Neural cell (in vitro differentiated cells): Measurements from ENCODE around the gene CCL24. TPM values are rescaled to one million over a fixed set of nuclear protein-coding genes. Genes with fewer than 3 reads are reported as not detected.

Experiments
- H2AFZ ChIP-seq: fragments of 200-600, 300-800 bp; sonication (generic), shearing (Covaris generic); 2 replicates; pipeline ENCODE4 v1.6.0; 2014; ENCODE audit warnings: low read depth, mild to moderate bottlenecking, antibody characterized with exemption, low read length, moderate library complexity
- H3F3A ChIP-seq: fragments of 200-600 bp; shearing (Covaris generic); 2 replicates; pipeline ENCODE4 v1.6.1; 2016; ENCODE audit warnings: mild to moderate bottlenecking, moderate library complexity, mixed read lengths, antibody characterized with exemption, low read length; ENCODE audit not compliant: insufficient read depth, poor library complexity, severe bottlenecking
- H3K27ac ChIP-seq: fragments of 200-600, 300-800 bp; sonication (generic), shearing (Covaris generic); 2 replicates; pipeline ENCODE4 v1.5.1; 2014; ENCODE audit warnings: mild to moderate bottlenecking, low read length, moderate library complexity
- H3K27me3 ChIP-seq: fragments of 300-800, 200-600 bp; sonication (generic), shearing (Covaris generic); 2 replicates; pipeline ENCODE4 v1.6.0; 2014; ENCODE audit warnings: mild to moderate bottlenecking, low read depth, low read length, moderate library complexity; ENCODE audit not compliant: insufficient read depth
- H3K36me3 ChIP-seq: fragments of 300-800, 200-600 bp; sonication (generic), shearing (Covaris generic); 2 replicates; pipeline ENCODE4 v1.5.1; 2014; ENCODE audit warnings: mild to moderate bottlenecking, antibody characterized with exemption, low read length, moderate library complexity; ENCODE audit not compliant: insufficient read depth
- H3K4me2 ChIP-seq: fragments of 300-800, 200-600 bp; sonication (generic), shearing (Covaris generic); 2 replicates; pipeline ENCODE4 v1.6.0; 2014; ENCODE audit warnings: mild to moderate bottlenecking, low read length
- H3K4me3 ChIP-seq: fragments of 300-800, 200-600 bp; sonication (generic), shearing (Covaris generic); 2 replicates; pipeline ENCODE4 v1.5.1; 2014; ENCODE audit warnings: mild to moderate bottlenecking, low read length, moderate library complexity
- H3K79me2 ChIP-seq: fragments of 200-600 bp; shearing (Covaris generic); replicated peaks from 2 replicates; pipeline ENCODE4 v1.6.0; 2014; ENCODE audit warnings: mild to moderate bottlenecking, low read length, moderate library complexity; ENCODE audit not compliant: insufficient read depth
- H3K9ac ChIP-seq: fragments of 300-800, 200-600 bp; sonication (generic), shearing (Covaris generic); 2 replicates; pipeline ENCODE4 v1.6.1; 2016; ENCODE audit warnings: mild to moderate bottlenecking, low read length, mixed read lengths
- H3K9me2 ChIP-seq: fragments of 200-600 bp; shearing (Covaris generic); 2 replicates; pipeline ENCODE4 v1.6.1; 2016; ENCODE audit warnings: mild to moderate bottlenecking, low read length, mixed read lengths; ENCODE audit not compliant: insufficient read depth
- H3K9me3 ChIP-seq: fragments of 200-600, 300-800 bp; sonication (generic), shearing (Covaris generic); 2 replicates; pipeline ENCODE4 v1.6.1; 2016; ENCODE audit warnings: mild to moderate bottlenecking, mixed run types, low read length, moderate library complexity, mixed read lengths
- H4K20me1 ChIP-seq: fragments of 200-600 bp; shearing (Covaris generic); 2 replicates; pipeline ENCODE4 v1.6.1; 2016; ENCODE audit warnings: mild to moderate bottlenecking, mixed run types; ENCODE audit not compliant: insufficient read depth
- CTCF ChIP-seq: fragments of 450-650 bp; IDR thresholded peaks from 2 replicates; pipeline ENCODE4 v1.5.1; 2014; ENCODE audit warnings: antibody characterized with exemption, mild to moderate bottlenecking, moderate library complexity; ENCODE audit not compliant: poor library complexity, severe bottlenecking
- EP300 ChIP-seq: fragments of 450-650 bp; conservative IDR thresholded peaks from 2 replicates; pipeline ENCODE4 v1.6.1; 2014; ENCODE audit warnings: antibody characterized with exemption, mild to moderate bottlenecking, moderate library complexity; ENCODE audit not compliant: poor library complexity, severe bottlenecking
- EZH2 ChIP-seq: fragments of 200-600, 300-800 bp; shearing (Covaris generic), sonication (generic); IDR thresholded peaks from 2 replicates; pipeline ENCODE4 v1.6.1; 2014; ENCODE audit warnings: antibody characterized with exemption, low read length, borderline replicate concordance, mild to moderate bottlenecking; ENCODE audit not compliant: insufficient read depth, poor library complexity, severe bottlenecking
- MXI1 ChIP-seq: fragments of 450-650 bp; conservative IDR thresholded peaks from 2 replicates; pipeline ENCODE4 v1.6.1; 2014; ENCODE audit warnings: antibody characterized with exemption, mild to moderate bottlenecking; ENCODE audit not compliant: poor library complexity, severe bottlenecking
- POLR2AphosphoS5 ChIP-seq: IDR thresholded peaks from 2 replicates; pipeline ENCODE4 v1.6.1; 2012
- RAD21 ChIP-seq: fragments of 450-650 bp; conservative IDR thresholded peaks from 2 replicates; pipeline ENCODE4 v1.6.1; 2014; ENCODE audit warnings: antibody characterized with exemption, mild to moderate bottlenecking, moderate library complexity
- SMC3 ChIP-seq: fragments of 450-650 bp; conservative IDR thresholded peaks from 2 replicates; pipeline ENCODE4 v1.6.1; 2014; ENCODE audit warnings: antibody characterized with exemption, mild to moderate bottlenecking, moderate library complexity; ENCODE audit not compliant: poor library complexity
- TAF1 ChIP-seq: IDR thresholded peaks from 2 replicates; pipeline ENCODE4 v1.6.1; 2012; ENCODE audit warnings: low read depth
- polyA plus RNA-seq: library from polyadenylated mRNA; depleted of rRNA; stranded (reverse); fragments of >200 nt; gene quantifications from 2 replicates; pipeline ENCODE4 v1.2.3, GENCODE V29; 2014
- TF ChIP-seq, protein P1 (sequence below): IDR thresholded peaks from 2 replicates; pipeline ENCODE4 v1.6.1; 2012; ENCODE audit warnings: borderline replicate concordance

CCL24 gene
- polyA plus RNA-seq, 1 donor from 2014 or later, result not detected

DNA sequence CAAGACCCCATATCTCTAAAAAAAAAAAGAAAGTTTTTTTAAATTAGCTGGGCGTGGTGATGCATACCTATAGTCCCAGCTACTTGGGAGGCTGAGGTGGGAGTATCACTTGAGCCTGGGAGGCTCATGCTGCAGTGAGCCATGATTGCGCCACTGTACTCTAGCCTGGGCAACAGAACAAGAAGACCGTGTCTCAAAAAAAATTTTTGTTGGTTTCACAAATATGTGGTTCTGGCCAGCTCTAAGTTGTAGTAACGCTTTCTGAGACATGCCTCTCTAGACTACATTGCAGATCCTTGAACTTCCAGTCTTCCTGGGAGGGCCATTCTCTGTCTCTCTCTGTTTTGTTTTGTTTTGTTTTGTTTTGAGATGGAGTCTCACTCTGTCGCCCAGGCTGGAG lies 40.6 kb upstream of the CCL24 start:
- Histone ChIP-seq H3K27me3 (no peaks in the 10 kb centered on the region), H3K4me2 (no peak overlapping the region), H3K9me3 (no peaks in the 10 kb centered on the region), H3K27ac (no peak overlapping the region), H3F3A (no peaks in the 10 kb centered on the region), H3K9ac (no peak overlapping the region), H3K79me2 (no peaks in the 10 kb centered on the region), H4K20me1 (no peaks in the 10 kb centered on the region), H3K9me2 (no peaks in the 10 kb centered on the region), H3K4me3 (no peak overlapping the region), H2AFZ (no peak overlapping the region), H3K36me3 (no peaks in the 10 kb centered on the region)
- TF ChIP-seq SMC3 (no peak), CTCF (no peak), EP300 (no peak), EZH2 (no peak), RAD21 (no peak), POLR2AphosphoS5 (no peak)
- TF ChIP-seq, protein P1, sequence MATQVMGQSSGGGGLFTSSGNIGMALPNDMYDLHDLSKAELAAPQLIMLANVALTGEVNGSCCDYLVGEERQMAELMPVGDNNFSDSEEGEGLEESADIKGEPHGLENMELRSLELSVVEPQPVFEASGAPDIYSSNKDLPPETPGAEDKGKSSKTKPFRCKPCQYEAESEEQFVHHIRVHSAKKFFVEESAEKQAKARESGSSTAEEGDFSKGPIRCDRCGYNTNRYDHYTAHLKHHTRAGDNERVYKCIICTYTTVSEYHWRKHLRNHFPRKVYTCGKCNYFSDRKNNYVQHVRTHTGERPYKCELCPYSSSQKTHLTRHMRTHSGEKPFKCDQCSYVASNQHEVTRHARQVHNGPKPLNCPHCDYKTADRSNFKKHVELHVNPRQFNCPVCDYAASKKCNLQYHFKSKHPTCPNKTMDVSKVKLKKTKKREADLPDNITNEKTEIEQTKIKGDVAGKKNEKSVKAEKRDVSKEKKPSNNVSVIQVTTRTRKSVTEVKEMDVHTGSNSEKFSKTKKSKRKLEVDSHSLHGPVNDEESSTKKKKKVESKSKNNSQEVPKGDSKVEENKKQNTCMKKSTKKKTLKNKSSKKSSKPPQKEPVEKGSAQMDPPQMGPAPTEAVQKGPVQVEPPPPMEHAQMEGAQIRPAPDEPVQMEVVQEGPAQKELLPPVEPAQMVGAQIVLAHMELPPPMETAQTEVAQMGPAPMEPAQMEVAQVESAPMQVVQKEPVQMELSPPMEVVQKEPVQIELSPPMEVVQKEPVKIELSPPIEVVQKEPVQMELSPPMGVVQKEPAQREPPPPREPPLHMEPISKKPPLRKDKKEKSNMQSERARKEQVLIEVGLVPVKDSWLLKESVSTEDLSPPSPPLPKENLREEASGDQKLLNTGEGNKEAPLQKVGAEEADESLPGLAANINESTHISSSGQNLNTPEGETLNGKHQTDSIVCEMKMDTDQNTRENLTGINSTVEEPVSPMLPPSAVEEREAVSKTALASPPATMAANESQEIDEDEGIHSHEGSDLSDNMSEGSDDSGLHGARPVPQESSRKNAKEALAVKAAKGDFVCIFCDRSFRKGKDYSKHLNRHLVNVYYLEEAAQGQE, result no peak

DNA sequence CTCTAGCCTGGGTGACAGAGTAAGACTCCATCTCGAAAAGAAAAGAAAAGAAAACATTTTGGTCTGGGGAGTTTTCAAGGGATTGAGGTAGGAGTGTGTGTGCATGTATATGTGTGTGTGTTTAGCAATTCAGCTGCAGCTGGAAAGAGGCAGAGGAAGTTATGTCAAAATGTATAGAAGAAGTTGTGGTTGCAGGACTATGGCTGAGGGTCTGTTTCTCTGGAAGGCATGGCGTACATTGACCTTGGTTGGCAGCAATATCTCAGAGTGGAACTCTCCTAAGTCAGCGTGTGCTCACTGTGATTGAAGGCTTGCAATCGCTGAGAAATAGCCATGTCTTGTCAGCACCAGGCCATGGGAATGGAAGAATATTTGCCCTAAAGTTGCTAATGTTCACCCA lies 36.6 kb upstream of the CCL24 start:
- no peaks in the 10 kb centered on the region for H3K9me3 ChIP-seq
- H3K4me2 ChIP-seq, result no peak overlapping the region
- H3K27ac ChIP-seq, result no peak overlapping the region
- H3K79me2 ChIP-seq, result no peaks in the 10 kb centered on the region
- no peaks in the 10 kb centered on the region for H4K20me1 ChIP-seq
- TF ChIP-seq EP300 (no peak), EZH2 (no peak), MXI1 (no peak), TAF1 (no peak), SMC3 (no peak)
- no peak overlapping the region for H2AFZ ChIP-seq
- H3K4me3 ChIP-seq, result no peak overlapping the region
- H3K9me2 ChIP-seq, result no peaks in the 10 kb centered on the region
- H3K27me3 ChIP-seq, result no peaks in the 10 kb centered on the region
- H3K9ac ChIP-seq, result no peak overlapping the region
- no peaks in the 10 kb centered on the region for H3F3A ChIP-seq
- H3K36me3 ChIP-seq, result no peaks in the 10 kb centered on the region

GRCh38 chr7:75849573-75849972 lies 36.0 kb upstream of the CCL24 start:
- no peaks in the 10 kb centered on the region for H3F3A ChIP-seq
- H3K27me3 ChIP-seq, result no peaks in the 10 kb centered on the region
- no peak overlapping the region for H3K27ac ChIP-seq
- H2AFZ ChIP-seq, result no peak overlapping the region
- H3K9me3 ChIP-seq, result no peaks in the 10 kb centered on the region
- H3K4me2 ChIP-seq, result no peak overlapping the region
- no peaks in the 10 kb centered on the region for H4K20me1 ChIP-seq
- no peak overlapping the region for H3K4me3 ChIP-seq
- H3K9ac ChIP-seq, result no peak overlapping the region
- H3K36me3 ChIP-seq, result no peaks in the 10 kb centered on the region
- H3K79me2 ChIP-seq, result no peaks in the 10 kb centered on the region
- H3K9me2 ChIP-seq, result no peaks in the 10 kb centered on the region
- TF ChIP-seq TAF1 (no peak), SMC3 (no peak), CTCF (no peak), RAD21 (no peak), POLR2AphosphoS5 (no peak), EZH2 (no peak), MXI1 (no peak), EP300 (no peak)
- TF ChIP-seq, protein P1, result no peak
